HG03097 (cell line): Measurements from ENCODE around the gene SLC25A34.

Experiments
- ATAC-seq: cut with Tn5 transposase; IDR thresholded peaks from one replicate; pipeline ENCODE4 v1.9.1; 2021; ENCODE audit not compliant: unreplicated experiment, low FRiP score

The SLC25A34 gene

DNA sequence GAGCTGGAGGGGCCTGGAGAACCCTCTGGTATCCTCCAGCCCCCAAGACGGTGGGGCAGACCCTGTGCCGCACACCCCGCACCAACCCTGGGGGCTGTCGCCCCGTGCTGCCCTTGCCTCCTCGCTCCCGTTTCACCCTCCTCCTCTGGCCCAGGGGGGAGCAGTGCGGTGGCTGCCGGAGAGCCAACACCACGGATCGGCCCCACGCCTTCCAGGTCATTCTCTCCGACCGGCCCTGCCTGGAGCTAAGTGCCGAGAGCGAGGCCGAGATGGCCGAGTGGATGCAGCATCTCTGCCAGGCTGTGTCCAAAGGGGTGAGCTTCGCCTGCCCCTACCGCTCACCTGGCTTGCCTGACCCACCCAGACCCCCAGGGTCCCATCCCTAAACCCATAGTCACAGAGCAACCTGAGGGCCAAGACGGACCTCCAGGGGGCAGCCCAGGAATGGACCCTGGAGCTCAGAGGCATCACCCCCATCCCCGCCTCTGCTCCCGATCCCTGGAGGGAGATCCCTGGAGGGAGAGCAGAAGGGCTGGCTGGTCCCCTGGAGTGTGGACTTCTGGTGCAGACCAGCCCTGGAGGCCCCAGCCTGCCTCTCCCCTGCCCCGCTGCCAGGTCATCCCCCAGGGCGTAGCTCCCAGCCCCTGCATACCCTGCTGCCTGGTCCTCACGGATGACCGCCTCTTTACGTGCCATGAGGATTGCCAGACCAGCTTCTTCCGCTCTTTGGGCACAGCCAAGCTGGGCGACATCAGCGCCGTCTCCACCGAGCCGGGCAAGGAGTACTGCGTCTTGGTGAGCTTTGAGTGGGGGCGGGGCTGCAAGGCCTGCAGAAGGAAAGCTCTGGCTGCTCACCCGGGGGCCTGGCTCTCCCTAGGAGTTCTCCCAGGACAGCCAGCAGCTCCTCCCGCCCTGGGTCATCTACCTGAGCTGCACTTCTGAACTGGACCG is 4.0 kb upstream of the SLC25A34 start:
- ATAC-seq, result no peak

DNA sequence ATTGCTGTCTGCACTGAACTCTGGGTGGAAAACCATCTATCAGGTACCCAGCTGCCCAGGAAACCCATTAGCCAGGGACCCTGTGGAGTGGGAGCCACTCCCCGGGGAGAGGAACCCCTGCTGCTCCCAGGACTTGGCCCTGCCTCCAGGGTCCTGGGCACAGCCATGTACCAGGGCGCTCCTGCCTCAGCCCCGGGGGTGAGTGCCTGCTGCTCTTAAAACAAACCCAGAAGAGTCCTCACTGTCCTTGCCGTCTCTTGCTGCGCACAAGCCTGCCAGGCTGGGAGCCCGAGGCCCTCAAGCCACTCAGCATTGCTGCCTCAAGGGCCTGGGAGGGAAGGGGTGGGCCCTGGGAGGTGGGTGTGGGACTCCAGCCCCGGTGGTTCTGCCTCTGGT is 3.4 kb upstream of the SLC25A34 start:
- no peak for ATAC-seq

- ATAC-seq, result no peak
Measured at GRCh38 chr1:15733218-15733725, 2.8 kb upstream of the SLC25A34 start.

DNA sequence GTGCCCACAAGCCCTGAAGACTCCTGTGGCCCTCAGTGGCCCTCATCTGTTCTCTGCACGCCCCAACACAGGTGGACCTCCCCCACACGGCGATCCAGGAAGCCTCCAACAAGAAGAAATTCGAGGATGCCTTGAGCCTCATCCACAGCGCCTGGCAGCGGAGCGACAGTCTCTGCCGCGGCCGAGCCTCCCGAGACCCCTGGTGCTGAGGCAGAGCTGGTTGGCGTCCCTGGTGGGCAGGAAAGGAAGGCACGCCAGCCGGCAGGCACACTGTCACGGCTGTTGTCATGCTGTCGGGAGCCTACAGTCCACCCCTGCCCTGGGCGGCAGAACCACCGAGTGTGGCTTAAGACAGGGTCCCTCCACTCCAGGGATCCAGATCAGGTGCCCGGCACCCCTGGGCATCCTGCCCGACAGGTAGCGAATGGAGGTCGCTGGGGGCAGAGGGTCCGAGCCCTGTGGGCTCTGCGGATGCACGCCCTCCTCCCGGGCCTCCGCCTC is 2.3 kb upstream of the SLC25A34 start:
- no peak for ATAC-seq

GRCh38 chr1:15734296-15734695 is 1.8 kb upstream of the SLC25A34 start:
- ATAC-seq, result no peak

DNA sequence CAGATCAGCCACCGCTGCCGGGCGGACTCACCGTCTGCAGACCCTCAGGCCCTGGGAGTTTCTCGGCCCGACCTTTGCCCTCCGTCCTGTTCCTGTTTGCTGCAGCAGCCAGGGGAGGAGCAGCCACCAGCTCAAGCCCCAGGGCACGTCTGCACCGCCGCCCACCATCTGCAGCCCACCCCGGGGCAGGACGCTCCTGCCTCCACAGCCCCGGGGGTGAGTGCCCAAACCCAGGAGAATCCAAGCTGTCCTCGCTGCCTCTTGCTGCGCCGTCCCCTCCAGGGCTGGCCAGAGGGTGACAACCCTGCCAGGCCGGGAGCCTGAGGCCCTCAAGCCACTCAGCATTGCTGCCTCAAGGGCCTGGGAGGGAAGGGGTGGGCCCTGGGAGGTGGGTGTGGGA is 1.2 kb upstream of the SLC25A34 start:
- ATAC-seq, result no peak

DNA sequence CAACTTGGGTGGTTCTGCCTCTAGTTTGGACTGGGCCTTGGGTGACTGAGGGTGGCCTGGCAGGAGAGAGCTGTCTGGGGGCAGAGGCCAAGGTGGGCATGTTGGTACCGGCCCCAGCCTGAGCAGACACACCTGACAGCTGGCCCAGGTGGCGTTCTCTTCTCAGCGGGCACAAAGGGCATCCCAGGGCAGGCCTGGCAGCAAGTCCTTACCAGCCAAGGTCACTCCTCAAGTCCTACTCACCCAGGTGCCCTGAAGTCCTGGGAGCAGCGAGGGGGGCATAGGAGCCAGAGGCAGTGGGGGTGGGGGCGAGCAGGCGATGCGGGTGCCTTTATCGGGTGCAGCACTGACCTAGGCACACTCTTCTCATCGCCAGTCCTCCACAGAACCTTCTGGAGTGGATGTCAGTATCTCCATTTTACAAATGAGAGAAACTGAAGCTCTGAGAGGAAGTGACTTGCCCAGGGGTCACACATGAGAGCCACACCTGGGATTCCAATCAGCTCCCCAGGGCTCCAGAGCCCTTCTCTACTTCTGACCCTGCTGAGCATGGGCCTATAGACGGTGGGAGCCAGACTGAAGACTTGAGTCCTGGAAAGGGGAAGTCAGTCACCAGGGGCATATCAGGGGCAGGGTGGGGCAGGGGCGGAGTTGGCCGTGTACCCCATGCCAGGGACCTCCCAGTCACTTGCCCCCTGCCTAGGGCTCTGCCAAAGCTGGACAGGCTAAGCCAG is 587 bp upstream of the SLC25A34 start:
- no peak for ATAC-seq

- no peak for ATAC-seq
Measured at GRCh38 chr1:15736892-15737261, 819 bp downstream of the SLC25A34 start.

DNA sequence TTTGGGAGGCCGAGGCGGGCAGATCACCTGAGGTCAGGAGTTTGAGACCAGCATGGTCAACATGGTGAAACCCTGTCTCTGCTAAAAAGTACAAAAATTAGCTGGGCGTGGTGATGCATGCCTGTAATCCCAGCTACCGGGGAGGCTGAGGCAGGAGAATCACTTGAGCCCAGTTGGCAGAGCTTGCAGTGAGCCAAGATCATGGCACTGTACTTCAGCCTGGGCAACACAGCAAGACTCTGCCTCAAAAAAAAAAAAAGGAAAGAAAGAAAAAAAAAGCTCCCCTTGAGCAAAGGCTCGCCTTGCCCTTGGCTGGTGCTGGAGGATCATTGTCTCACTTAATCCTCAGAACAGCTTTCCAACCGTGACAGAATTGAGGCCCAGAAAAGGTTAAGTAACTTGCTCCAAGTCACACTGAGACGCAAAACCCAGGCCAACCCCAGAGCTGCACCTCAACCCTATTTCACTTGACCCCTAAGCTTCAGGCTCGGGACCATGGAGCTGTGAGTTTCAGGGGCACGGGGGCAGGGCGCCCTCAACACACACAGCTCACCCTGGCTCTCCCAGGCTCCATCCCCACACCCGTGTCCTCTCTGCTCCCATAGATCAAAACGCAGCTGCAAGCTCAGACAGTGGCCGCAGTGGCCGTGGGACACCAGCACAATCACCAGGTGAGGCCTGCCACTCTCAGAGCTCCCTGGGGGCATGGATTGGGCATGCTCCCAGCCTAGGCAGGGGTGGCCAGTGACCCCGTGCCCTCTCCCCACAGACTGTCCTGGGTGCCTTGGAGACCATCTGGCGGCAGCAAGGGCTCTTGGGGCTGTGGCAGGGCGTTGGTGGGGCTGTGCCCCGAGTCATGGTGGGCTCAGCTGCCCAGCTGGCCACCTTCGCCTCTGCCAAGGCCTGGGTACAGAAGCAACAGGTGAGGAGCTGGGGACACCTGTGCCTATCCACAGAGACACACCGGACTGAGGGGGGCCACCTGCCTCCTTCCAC is 1.6 kb downstream of the SLC25A34 start:
- no peak for ATAC-seq

DNA sequence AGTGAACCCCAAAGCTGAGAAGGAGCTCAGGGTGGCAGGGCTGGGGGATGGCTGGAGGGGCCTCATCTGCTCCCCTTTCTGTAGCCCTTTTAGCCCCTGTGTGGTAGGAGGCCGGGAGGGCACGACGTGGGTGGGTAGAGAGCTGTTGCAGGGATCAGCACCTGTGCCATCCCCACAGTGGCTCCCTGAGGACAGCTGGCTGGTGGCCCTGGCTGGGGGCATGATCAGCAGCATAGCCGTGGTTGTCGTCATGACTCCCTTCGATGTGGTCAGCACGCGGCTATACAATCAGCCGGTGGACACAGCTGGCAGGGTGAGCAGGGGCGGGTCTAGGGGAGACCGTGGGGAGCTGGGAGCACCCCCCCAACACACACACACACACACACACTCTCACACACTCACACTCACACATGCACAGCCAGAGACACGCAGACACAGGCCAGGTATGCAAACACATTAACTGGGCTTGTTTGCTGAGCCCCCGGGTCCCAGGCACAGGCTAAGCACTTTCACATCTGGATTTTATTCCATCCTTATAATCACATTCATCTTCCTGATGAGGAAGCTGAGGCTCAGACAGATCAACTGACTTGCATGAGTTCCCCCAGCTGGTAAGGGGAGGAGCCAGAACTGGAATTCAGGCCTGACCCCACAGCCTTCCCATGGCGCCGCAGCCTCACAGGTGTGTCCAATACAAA is 2.5 kb downstream of the SLC25A34 start:
- ATAC-seq, result no peak

GRCh38 chr1:15739259-15739658 is 3.2 kb downstream of the SLC25A34 start:
- no peak for ATAC-seq

- ATAC-seq, result no peak
Measured at GRCh38 chr1:15739745-15740144, 3.7 kb downstream of the SLC25A34 start.

- no peak for ATAC-seq
Measured at GRCh38 chr1:15740924-15741850, 5.1 kb downstream of the SLC25A34 start.

DNA sequence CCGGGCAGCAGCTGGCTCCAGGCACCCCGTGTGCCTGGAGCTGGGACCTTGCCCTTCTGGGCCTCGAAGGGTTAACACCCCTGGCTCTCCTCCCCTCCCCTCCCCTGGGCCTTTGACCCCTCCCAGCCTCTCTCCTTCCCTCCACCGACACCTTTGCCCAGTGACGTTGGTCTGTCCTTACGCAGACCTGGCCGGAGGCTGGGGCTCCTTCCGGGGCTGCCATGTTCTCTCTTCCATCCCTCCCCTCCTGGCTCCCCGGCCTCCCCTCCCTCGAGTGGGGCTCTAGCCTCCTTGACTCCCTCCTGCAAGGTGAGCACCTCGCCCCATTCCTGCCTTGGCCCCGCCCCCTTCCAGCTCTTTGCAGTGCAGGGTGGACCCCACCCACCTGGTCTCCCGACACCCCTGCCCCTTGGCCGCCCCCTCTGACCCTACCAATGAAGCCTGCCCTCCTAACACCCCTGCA is 6.3 kb downstream of the SLC25A34 start, which contains the start of gene TMEM82:
Gene TMEM82 (plus strand): TSS at position 161 of the 463 bp plus-strand sequence. CDS start 61 bp downstream, at position 222.
- no peak for ATAC-seq

GRCh38 chr1:15744122-15744679 is 8.1 kb downstream of the SLC25A34 start:
- no peak for ATAC-seq

DNA sequence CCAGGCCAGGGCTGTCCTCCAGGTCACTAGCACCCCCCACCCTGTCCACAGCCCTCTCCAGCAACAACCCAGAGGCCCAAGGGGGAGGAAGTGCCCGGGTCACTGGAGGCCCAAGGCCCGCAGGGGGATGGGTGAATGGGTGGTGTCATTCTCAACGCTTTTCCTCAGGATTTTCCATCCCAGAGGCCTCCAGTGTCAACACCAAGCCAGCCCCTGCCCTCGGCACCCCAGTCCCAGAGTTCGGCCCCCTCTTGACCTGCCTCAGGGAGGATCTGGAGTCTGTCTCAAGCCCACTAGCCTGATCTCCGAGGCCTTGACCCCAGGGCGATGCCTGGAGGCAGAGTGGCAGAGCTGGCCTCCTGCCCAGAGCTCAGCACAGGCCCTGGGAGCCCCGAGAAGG is 11.3 kb downstream of the SLC25A34 start:
- no peak for ATAC-seq

DNA sequence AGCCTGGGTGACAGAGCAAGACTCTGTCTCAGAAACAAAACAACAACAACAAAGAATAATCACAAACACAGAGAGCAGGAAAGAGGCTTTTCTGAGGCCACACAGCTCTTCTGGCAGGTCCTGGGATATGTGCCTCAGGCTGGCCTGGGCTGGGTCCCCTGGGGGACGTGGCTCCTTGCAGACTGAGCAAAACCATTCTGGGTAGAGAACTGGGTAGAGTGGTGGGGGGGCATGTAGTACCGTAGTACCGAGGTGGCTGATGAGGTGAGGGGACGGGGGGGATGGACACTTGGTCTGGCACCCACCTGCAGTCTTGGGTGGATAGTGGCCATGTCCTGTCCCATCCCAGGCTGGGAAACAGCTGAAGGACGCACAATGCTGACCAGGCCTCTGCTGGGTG is 12.2 kb downstream of the SLC25A34 start:
- ATAC-seq, result no peak
